ENCODE data around the gene PRMT6. TPM values are rescaled to one million over a fixed set of nuclear protein-coding genes. Genes with fewer than 3 reads are reported as not detected.

Gene PRMT6
- total RNA-seq, 1 experiment from 2014 or later, result 7.3 TPM

DNA sequence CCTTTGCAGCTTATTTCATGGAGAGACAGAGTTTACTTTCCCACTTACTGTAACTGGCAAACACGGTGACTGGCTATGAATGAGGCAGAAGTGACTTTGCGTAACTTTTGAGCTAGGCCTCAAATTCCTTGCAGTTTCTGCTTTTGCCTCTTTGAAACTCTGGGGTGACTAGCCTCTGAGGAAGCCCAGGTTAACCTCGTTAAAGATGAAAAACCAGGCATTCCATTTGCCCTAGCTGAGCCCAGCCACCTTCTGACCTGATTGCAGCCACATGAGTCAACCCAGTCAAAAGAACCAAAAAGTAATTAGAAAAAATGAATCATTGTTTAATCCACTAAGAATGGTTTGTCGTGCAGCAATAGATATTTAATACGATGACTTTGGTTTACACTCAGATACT lies 20.4 kb downstream of the PRMT6 start:
- H3K27me3 ChIP-seq (ENCODE audit: insufficient read depth, low read length), result no peaks in the 10 kb centered on the region
- no peak overlapping the region for H2AFZ ChIP-seq (ENCODE audit: low read depth, low read length, poor library complexity, severe bottlenecking)
- no peak overlapping the region for H3K9ac ChIP-seq (ENCODE audit: low read length)
- intact Hi-C loops (cut with micrococcal nuclease), result no loop called here
- no peaks in the 10 kb centered on the region for H3K9me3 ChIP-seq (ENCODE audit: control insufficient read depth in 1 of 2, insufficient read depth in 1 of 2, low read depth in 1 of 2, low read length in 2 of 2)
- CTCF ChIA-PET, result no interaction called here
- no peak overlapping the region for H3K27ac ChIP-seq (ENCODE audit: low read depth, low read length)
- RAD21 ChIA-PET (ENCODE audit: low non-redundant PET in 1 of 2, low total read pairs in 2 of 2, uncharacterized antibody in 2 of 2, unreplicated experiment in 2 of 2), result no interaction called here
- no peak overlapping the region for H3K4me3 ChIP-seq (replicated peaks in 1 of 2; ENCODE audit: low read depth in 1 of 2, low read length in 2 of 2)
- POLR2A ChIA-PET, result no interaction called here
- no peaks in the 10 kb centered on the region for H4K20me1 ChIP-seq (ENCODE audit: insufficient read depth)
- H3K36me3 ChIP-seq (ENCODE audit: control insufficient read depth in 1 of 2, insufficient read depth in 2 of 2, low read length in 2 of 2), result no peaks in the 10 kb centered on the region
- DNase-seq (ENCODE audit: low read depth, low spot score) (peak; percentile 26), ATAC-seq (peak; percentile 53; the same call in 1 of the 2 replicates)
- no peaks in the 10 kb centered on the region for H3K79me2 ChIP-seq (ENCODE audit: insufficient read depth, low read length)
- TF ChIP-seq ZNF274 (IDR thresholded peaks at IDR 0.05; ENCODE audit: low read depth, low read length) (no peak), FOSL1 (IDR thresholded peaks at IDR 0.05; ENCODE audit: low read depth) (peak; percentile 39; the same call in 1 of the 2 replicates), JUND (IDR thresholded peaks at IDR 0.05) (peak; percentile 26; the same call in 1 of the 2 replicates)
- peaks cover 0 to 8% of the 10 kb centered on the region in 2 experiments; a peak in 2 of 4 replicates for H3K4me1 ChIP-seq (ENCODE audit: control insufficient read depth in 1 of 2, insufficient read depth in 2 of 2, low read length in 2 of 2)
- H3K4me2 ChIP-seq (ENCODE audit: low read length), result peak overlapping the region; percentile 47
- no TSS peak for BruUV-seq (replicated peaks)
- no peaks in the 10 kb centered on the region for H3K9me2 ChIP-seq (ENCODE audit: insufficient read depth)

DNA sequence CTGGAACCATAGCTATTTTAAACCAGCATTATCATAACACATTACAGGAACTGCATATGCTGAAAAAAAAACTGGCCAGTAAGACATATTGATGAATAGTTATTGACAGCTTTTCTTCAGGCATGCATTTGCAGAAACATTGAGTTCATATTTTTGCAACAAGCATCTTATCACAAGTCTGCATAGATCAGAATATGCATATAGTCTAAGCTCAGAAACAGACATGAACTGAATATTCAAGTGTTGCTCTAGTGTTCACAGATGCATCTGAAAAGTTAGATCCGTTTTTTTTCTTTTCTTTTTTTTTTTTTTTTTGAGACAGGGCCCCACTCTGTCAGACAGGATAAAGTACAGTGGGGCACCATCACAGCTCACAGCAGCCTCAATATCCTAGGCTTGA lies 22.8 kb downstream of the PRMT6 start:
- H3K9ac ChIP-seq (ENCODE audit: low read length), result no peak overlapping the region
- ChIA-PET RAD21 (ENCODE audit: low non-redundant PET in 1 of 2, low total read pairs in 2 of 2, uncharacterized antibody in 2 of 2, unreplicated experiment in 2 of 2) (no interaction called here), POLR2A (no interaction called here), CTCF (no interaction called here)
- no peaks in the 10 kb centered on the region for H4K20me1 ChIP-seq (ENCODE audit: insufficient read depth)
- H3K4me2 ChIP-seq (ENCODE audit: low read length), result no peak overlapping the region
- H2AFZ ChIP-seq (ENCODE audit: low read depth, low read length, poor library complexity, severe bottlenecking), result no peak overlapping the region
- no peak overlapping the region for H3K27ac ChIP-seq (ENCODE audit: low read depth, low read length)
- H3K9me2 ChIP-seq (ENCODE audit: insufficient read depth), result no peaks in the 10 kb centered on the region
- intact Hi-C loops (cut with micrococcal nuclease), result no loop called here
- no peak for DNase-seq (ENCODE audit: low read depth, low spot score)
- no peaks in the 10 kb centered on the region for H3K27me3 ChIP-seq (ENCODE audit: insufficient read depth, low read length)
- H3K4me1 ChIP-seq (ENCODE audit: control insufficient read depth in 1 of 2, insufficient read depth in 2 of 2, low read length in 2 of 2), result peaks cover 0 to 8% of the 10 kb centered on the region in 2 experiments; a peak in 2 of 4 replicates
- no peaks in the 10 kb centered on the region for H3K79me2 ChIP-seq (ENCODE audit: insufficient read depth, low read length)
- H3K4me3 ChIP-seq (replicated peaks in 1 of 2; ENCODE audit: low read depth in 1 of 2, low read length in 2 of 2), result no peak overlapping the region
- no peak for TF ChIP-seq ZFX (IDR thresholded peaks at IDR 0.05)
- TF ChIP-seq EZH2phosphoT487 (IDR thresholded peaks at IDR 0.05; ENCODE audit: borderline replicate concordance), result no peak
- TF ChIP-seq, protein P1, sequence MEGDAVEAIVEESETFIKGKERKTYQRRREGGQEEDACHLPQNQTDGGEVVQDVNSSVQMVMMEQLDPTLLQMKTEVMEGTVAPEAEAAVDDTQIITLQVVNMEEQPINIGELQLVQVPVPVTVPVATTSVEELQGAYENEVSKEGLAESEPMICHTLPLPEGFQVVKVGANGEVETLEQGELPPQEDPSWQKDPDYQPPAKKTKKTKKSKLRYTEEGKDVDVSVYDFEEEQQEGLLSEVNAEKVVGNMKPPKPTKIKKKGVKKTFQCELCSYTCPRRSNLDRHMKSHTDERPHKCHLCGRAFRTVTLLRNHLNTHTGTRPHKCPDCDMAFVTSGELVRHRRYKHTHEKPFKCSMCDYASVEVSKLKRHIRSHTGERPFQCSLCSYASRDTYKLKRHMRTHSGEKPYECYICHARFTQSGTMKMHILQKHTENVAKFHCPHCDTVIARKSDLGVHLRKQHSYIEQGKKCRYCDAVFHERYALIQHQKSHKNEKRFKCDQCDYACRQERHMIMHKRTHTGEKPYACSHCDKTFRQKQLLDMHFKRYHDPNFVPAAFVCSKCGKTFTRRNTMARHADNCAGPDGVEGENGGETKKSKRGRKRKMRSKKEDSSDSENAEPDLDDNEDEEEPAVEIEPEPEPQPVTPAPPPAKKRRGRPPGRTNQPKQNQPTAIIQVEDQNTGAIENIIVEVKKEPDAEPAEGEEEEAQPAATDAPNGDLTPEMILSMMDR (IDR thresholded peaks at IDR 0.05 in 2 of 3, conservative IDR thresholded peaks at IDR 0.05 in 1 of 3; ENCODE audit: borderline replicate concordance in 1 of 3, insufficient read depth in 1 of 3, low read depth in 2 of 3, low read length in 2 of 3), result no peak
- TF ChIP-seq SIN3A (IDR thresholded peaks at IDR 0.05; ENCODE audit: low read depth), result no peak
- TF ChIP-seq, protein P2, sequence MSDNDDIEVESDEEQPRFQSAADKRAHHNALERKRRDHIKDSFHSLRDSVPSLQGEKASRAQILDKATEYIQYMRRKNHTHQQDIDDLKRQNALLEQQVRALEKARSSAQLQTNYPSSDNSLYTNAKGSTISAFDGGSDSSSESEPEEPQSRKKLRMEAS (IDR thresholded peaks at IDR 0.05), result no peak
- TF ChIP-seq CEBPB (IDR thresholded peaks at IDR 0.05; ENCODE audit: low read depth), result no peak
- TF ChIP-seq ELF1 (IDR thresholded peaks at IDR 0.05; ENCODE audit: borderline replicate concordance, low read depth), result no peak
- no peak for TF ChIP-seq POLR2AphosphoS5 (IDR thresholded peaks at IDR 0.05; ENCODE audit: low read depth, low read length)
- no peak for TF ChIP-seq FOSL1 (IDR thresholded peaks at IDR 0.05; ENCODE audit: low read depth)
- TF ChIP-seq ZNF274 (IDR thresholded peaks at IDR 0.05; ENCODE audit: low read depth, low read length), result no peak
- TF ChIP-seq SP1 (IDR thresholded peaks at IDR 0.05; ENCODE audit: low read depth), result no peak
- no peaks in the 10 kb centered on the region for H3K9me3 ChIP-seq (ENCODE audit: control insufficient read depth in 1 of 2, insufficient read depth in 1 of 2, low read depth in 1 of 2, low read length in 2 of 2)
- no peak for ATAC-seq
- no TSS peak for BruUV-seq (replicated peaks)
- no peaks in the 10 kb centered on the region for H3K36me3 ChIP-seq (ENCODE audit: control insufficient read depth in 1 of 2, insufficient read depth in 2 of 2, low read length in 2 of 2)

Data from HCT116 (cell line).